ENCODE measurements around the gene WTIP.

DNA sequence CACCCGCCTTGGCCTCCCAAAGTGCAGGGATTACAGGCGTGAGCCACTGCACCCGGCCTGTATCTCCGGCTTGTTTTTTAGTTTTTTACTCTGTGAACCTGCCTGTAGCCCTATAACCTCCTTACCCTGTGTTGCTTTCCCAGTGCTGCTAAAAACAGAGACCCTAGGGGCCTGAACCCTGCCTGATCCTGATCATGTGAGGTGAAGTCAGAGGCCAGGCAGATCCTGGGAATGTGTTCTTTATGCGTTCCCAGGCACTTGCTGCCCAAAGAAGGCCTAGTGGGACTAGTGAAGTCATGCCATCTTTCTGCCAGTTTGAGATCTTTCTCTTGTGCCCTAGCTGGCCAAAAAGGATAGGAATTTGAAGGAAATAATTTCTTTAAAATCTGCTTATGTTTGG is 48.8 kb upstream of the WTIP start:
- no peak for TF ChIP-seq POLR2A (IDR thresholded peaks at IDR 0.05)
- TF ChIP-seq, protein P1, sequence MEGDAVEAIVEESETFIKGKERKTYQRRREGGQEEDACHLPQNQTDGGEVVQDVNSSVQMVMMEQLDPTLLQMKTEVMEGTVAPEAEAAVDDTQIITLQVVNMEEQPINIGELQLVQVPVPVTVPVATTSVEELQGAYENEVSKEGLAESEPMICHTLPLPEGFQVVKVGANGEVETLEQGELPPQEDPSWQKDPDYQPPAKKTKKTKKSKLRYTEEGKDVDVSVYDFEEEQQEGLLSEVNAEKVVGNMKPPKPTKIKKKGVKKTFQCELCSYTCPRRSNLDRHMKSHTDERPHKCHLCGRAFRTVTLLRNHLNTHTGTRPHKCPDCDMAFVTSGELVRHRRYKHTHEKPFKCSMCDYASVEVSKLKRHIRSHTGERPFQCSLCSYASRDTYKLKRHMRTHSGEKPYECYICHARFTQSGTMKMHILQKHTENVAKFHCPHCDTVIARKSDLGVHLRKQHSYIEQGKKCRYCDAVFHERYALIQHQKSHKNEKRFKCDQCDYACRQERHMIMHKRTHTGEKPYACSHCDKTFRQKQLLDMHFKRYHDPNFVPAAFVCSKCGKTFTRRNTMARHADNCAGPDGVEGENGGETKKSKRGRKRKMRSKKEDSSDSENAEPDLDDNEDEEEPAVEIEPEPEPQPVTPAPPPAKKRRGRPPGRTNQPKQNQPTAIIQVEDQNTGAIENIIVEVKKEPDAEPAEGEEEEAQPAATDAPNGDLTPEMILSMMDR (IDR thresholded peaks at IDR 0.05): no peak
